Measurements from ENCODE around the gene SFI1.
"Not testable (repeated sequence)": the region's sequence is repeated elsewhere in the genome, so short reads cannot be mapped to it uniquely, and the experiment has no call there.

The SFI1 gene

GRCh38 chr22:31496007-31496734, at the start of gene SFI1:
TSS of gene SFI1 (plus strand) at chr22:31496536. CDS start at chr22:31508285, 11,749 bp downstream.
- DNase-seq = peak; percentile 77

- no peak for DNase-seq
These were observed 49.6 kb upstream of the SFI1 start for GRCh38 chr22:31446767-31447166.

- no peak for DNase-seq
These were observed 49.0 kb upstream of the SFI1 start for GRCh38 chr22:31447337-31447736.

GRCh38 chr22:31448382-31448781, 48.0 kb upstream of the SFI1 start:
- DNase-seq = no peak

GRCh38 chr22:31449506-31449905, 46.8 kb upstream of the SFI1 start:
- DNase-seq = no peak

- DNase-seq = no peak
These were observed 44.4 kb upstream of the SFI1 start for GRCh38 chr22:31451709-31452571.

- DNase-seq = no peak
These were observed 34.6 kb upstream of the SFI1 start for GRCh38 chr22:31461699-31462098.

GRCh38 chr22:31465307-31465706, 31.0 kb upstream of the SFI1 start:
- DNase-seq = no peak

- no peak for DNase-seq
These were observed 21.6 kb upstream of the SFI1 start for GRCh38 chr22:31474743-31475142.

GRCh38 chr22:31475800-31476199, 20.5 kb upstream of the SFI1 start:
- no peak for DNase-seq

GRCh38 chr22:31477329-31477728, 19.0 kb upstream of the SFI1 start:
- no peak for DNase-seq

- no peak for DNase-seq
These were observed 15.2 kb upstream of the SFI1 start for GRCh38 chr22:31481129-31481528.

- not testable (repeated sequence) for DNase-seq
These were observed 13.9 kb upstream of the SFI1 start for GRCh38 chr22:31482470-31482869.

GRCh38 chr22:31486369-31486768, 10.0 kb upstream of the SFI1 start:
- not testable (repeated sequence) for DNase-seq

GRCh38 chr22:31486951-31487350, 9.4 kb upstream of the SFI1 start:
- no peak for DNase-seq

- DNase-seq = no peak
These were observed 7.9 kb upstream of the SFI1 start for GRCh38 chr22:31488346-31488883.

GRCh38 chr22:31488988-31489617, 7.2 kb upstream of the SFI1 start:
- no peak for DNase-seq

GRCh38 chr22:31489632-31490495, 6.5 kb upstream of the SFI1 start, which contains the start of gene EIF4ENIF1:
TSS of gene EIF4ENIF1 (minus strand) at chr22:31489842. CDS start at chr22:31488718, 1,124 bp downstream.
- peak; percentile 58 for DNase-seq

- no peak for DNase-seq
These were observed 5.8 kb upstream of the SFI1 start for GRCh38 chr22:31490496-31490925.

GRCh38 chr22:31491218-31491962, 4.9 kb upstream of the SFI1 start:
- DNase-seq = no peak

GRCh38 chr22:31492151-31492550, 4.2 kb upstream of the SFI1 start:
- no peak for DNase-seq
